Lower leg skin (tissue), 4 donors: ENCODE data around the gene LRFN5. TPM values are rescaled to one million over a fixed set of nuclear protein-coding genes. Genes with fewer than 3 reads are reported as not detected.
"Not testable (repeated sequence)": the region's sequence is repeated elsewhere in the genome, so short reads cannot be mapped to it uniquely, and the experiment has no call there.

Experiments
- DNase-seq, 2 donors: peaks; one replicate each; pipeline ENCODE4 v3.0.0-alpha.2; 2019; ENCODE audit warnings: low spot score in 2 of 2
- H3K4me3 ChIP-seq: fragments of 200-600 bp; sonication (generic); 2 replicates; pipeline ENCODE4 v1.5.1; 2017; ENCODE audit warnings: mild to moderate bottlenecking, low read depth; ENCODE audit not compliant: poor library complexity, severe bottlenecking
- CTCF ChIP-seq, 3 donors: fragments of 450-650 bp; IDR thresholded peaks; one replicate each; pipeline ENCODE4 v1.5.1; 2016; ENCODE audit warnings: antibody characterized with exemption in 3 of 3, mild to moderate bottlenecking in 3 of 3, moderate library complexity in 2 of 3
- POLR2A ChIP-seq, 2 donors: fragments of 450-650 bp; IDR thresholded peaks; one replicate each; pipeline ENCODE4 v1.6.1; 2016 to 2017; ENCODE audit warnings: antibody characterized with exemption in 2 of 2, mild to moderate bottlenecking in 1 of 2, moderate library complexity in 1 of 2
- whole genome bisulfite sequencing, 2 donors: methylation state at CpG; one replicate each; pipeline ENCODE4 v1.1.5; 2018; 5-methylcytosine and 5-hydroxymethylcytosine counted together
- intact Hi-C: fragments of 100-400 bp; cut with DNase I; formaldehyde crosslinking; loops from one replicate; pipeline ENCODE4 v1.15.0; 2023; ENCODE audit warnings: low total_unique reads
- total RNA-seq, 4 donors: library from RNA; depleted of rRNA; stranded (reverse); fragments of >200 nt; gene quantifications; one replicate each; pipeline ENCODE4 v1.1.0, GENCODE V29; 2016

The LRFN5 gene
- total RNA-seq, 4 donors from 2014 or later = 0.17 to 0.88 (median 0.71) TPM; not detected in 1

DNA sequence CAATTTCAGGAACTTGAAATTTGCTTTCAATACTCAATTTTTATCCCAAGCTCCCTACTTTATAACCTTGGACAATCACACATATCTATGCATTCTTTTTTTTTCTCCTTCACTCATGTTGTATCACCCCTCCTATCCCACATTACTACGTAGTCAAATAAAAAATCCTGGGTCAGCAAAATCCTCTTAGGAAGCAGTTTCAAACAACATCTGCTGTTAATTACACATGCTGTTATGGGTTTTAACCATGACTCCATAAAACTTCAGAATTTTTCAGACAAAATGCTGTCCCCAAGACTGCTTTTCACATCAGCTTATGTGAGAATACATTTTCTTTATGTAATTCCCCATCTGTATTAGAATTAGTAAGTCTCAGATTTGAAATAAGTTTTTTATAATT is 61.7 kb downstream of the LRFN5 start:
- TF ChIP-seq POLR2A (IDR thresholded peaks at IDR 0.05) (no peak), CTCF (IDR thresholded peaks at IDR 0.05) (no peak)
- DNase-seq = no peak
- intact Hi-C loops = no loop called here
- no peak overlapping the region for H3K4me3 ChIP-seq
- WGBS, 2 donors = 41 to 46% methylated on average over 1 of the region's 1 CpG

DNA sequence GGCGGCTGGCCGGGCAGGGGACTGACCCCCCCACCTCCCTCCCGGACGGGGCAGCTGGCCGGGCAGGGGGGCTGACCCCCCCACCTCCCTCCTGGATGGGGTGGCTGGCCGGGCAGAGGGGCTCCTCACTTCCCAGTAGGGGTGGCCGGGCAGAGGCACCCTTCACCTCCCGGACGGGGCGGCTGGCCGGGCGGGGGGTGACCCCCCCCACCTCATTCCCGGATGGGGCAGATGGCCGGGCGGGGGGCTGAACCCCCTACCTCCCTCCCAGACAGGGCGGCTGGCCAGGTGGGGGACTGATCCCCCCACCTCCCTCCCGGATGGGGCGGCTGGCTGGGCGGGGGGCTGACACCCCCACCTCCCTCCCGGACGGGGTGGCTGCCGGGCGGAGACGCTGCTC is 66.9 kb downstream of the LRFN5 start:
- intact Hi-C loops, H3K4me3 ChIP-seq, DNase-seq: not testable (repeated sequence)
- WGBS, 2 donors = 81 to 88% methylated on average over 7 to 10 of the region's 24 CpGs

DNA sequence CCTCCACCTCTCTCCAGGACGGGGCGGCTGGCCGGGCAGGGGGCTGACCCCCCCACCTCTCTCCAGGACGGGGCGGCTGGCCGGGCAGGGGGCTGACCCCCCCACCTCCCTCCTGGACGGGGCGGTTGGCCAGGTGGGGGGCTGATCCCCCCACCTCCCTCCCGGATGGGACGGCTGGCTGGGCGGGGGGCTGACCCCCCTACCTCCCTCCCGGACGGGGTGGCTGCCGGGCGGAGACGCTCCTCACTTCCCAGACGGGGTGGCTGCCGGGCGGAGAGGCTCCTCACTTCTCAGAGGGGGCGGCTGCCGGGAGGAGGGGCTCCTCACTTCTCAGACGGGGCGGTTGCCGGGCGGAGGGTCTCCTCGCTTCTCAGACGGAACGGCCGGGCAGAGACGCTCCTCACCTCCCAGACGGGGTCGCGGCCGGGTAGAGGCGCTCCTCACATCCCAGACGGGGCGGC is 67.9 kb downstream of the LRFN5 start:
- WGBS, 2 donors = 99% methylated on average over 16 to 18 of the region's 37 CpGs
- H3K4me3 ChIP-seq, intact Hi-C loops, DNase-seq: not testable (repeated sequence)

DNA sequence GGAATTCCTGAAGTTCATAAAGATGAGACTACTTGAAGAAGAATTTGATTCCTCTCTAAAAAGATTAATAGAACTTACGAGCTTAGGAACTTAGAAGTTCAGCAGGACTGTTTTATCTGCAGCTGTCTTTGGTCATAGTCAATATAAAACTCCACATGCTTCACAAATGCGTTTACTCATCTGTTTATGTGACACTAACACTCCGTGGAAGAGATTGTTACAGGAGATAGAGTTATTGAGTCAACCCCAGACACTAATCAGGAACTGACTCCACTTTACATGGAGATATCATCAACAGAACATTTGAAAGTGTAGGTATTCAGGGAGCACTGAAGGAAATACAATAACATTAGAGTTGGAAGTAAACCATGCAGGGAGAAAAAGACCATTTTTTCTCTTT is 92.8 kb downstream of the LRFN5 start:
- no peak for DNase-seq
- WGBS, 2 donors = 46 to 64% methylated on average over 3 of the region's 3 CpGs
- intact Hi-C loops = no loop called here
- no peak for TF ChIP-seq POLR2A (IDR thresholded peaks at IDR 0.05)
- TF ChIP-seq CTCF (IDR thresholded peaks at IDR 0.05) = no peak
- H3K4me3 ChIP-seq = no peak overlapping the region

DNA sequence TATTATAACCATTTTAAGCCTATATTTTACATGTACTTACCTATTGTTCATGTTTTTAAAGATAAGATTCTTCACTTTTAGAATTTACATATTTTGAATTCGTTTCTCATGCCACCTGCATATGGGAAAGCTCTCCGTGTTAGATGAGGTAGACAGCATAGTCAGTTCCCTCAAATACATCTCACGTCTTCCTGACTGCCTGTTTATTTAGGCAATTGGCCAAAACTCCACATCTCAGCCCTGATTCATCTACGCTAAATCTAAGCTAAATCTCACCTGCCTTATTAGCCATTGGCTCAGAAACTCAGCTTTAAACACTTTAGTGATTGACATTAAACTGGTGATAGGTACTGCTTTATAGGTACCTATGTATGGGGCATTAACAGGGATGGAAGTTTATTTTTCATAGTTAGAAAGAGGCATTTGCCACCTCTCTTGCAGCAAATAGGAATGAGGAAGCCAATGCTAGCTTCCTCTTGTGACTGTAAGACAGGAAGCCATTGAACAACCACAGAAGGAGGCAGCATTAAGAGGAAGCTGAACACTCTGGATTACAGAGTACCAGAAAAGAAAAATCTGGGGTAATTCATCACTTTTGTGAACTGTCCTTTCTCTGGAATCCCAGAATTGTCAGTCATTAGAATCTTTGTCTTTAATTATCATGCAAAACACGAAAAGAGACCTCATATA is 111.9 kb downstream of the LRFN5 start:
- TF ChIP-seq POLR2A (IDR thresholded peaks at IDR 0.05) = no peak
- WGBS, 2 donors = 21 to 48% methylated on average over 5 of the region's 5 CpGs
- no peak for DNase-seq
- intact Hi-C loops = no loop called here
- no peak overlapping the region for H3K4me3 ChIP-seq

DNA sequence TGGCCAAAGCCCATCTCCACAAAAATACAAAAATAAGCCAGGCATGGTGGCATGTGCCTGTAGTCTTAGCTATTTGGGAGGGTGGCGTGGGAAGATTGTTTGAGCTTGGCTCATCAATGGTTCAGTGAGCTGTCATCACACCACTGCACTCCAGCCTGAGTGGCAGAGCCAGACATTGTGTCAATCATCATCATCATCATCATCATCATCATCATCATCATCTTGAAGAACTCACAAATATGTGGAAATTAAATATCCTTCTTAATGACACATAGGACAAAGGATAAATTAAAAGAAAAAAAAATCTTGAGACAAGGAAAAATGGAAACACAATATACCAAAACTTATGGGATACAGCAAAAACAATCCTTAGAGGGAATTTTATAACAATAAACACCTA is 132.5 kb downstream of the LRFN5 start:
- intact Hi-C loops = no loop called here
- no peak for TF ChIP-seq POLR2A (IDR thresholded peaks at IDR 0.05)
- TF ChIP-seq CTCF (IDR thresholded peaks at IDR 0.05) = no peak
- no peak overlapping the region for H3K4me3 ChIP-seq
- DNase-seq = no peak
- WGBS, 2 donors = 88 to 95% methylated on average over 1 of the region's 1 CpG

DNA sequence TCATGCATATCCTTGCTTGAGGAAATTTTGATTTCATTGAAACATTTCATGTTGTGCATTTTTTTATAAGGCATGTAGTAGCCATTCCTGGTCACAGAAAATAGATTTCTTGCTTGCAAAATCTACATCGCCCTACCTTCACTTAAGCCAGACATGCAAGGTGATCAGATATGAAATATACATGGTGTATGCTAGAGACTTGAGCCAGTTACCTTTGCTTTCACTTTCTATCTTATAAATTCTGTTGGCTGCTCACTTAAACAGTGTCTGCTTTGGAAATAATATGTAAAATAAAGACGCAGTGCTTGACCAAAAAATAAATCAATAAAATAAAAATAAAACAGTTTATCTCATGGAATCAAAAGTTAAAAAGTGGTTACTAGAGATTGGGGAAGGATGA is 136.5 kb downstream of the LRFN5 start:
- WGBS, 2 donors = 94 to 95% methylated on average over 2 of the region's 2 CpGs
- no peak for DNase-seq
- no peak for TF ChIP-seq CTCF (IDR thresholded peaks at IDR 0.05)
- TF ChIP-seq POLR2A (IDR thresholded peaks at IDR 0.05) = no peak
- intact Hi-C loops = no loop called here
- H3K4me3 ChIP-seq = no peak overlapping the region
